Measurements from ENCODE around the gene VPS36. TPM values are rescaled to one million over a fixed set of nuclear protein-coding genes. Genes with fewer than 3 reads are reported as not detected.

Gene VPS36
- total and polyA plus RNA-seq, 2 of the 8 experiments (the other 6 are each of a cell fraction or from before 2014, with no cell fraction given), result 14.1 to 19.8 TPM

DNA sequence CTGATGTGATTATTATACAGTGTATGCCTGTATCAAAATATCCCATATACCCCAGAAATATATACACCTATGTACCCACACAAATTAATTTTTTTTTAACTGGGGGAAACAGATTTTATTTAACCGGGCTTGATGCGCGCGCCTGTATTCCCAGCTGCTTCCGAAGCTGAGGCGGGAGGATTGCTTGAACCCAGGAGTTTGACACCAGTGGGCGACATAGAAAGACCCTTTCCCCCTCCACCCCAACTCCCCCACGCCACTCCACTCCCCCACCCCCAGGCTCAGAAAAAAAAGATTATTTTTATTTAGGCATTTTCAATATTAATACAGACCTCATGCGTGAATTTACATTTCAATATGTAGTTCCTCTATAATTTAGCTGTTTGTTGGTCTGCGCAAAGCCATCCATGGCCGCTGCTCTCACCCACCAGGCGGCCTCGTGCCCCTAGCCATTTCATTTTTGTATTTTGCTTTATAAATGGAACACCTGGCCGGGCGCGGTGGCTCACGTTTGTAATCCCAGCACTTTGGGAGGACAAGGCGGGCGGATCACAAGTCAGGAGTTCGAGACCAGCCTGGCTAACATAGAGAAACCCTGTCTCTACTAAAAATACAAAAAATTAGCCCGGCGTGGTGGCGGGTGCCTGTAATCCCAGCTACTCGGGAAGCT, 836 bp upstream of the VPS36 start:
- H3K23ac ChIP-seq (ENCODE audit: insufficient read length), result no peak overlapping the region
- H3K4me2 ChIP-seq (ENCODE audit: insufficient read depth in 1 of 2, low read depth in 2 of 2, low read length in 2 of 2), result no peak overlapping the region
- peaks cover 0 to 30% of the 10 kb centered on the region in 2 experiments; a peak in 2 of 4 replicates for H3K79me2 ChIP-seq (ENCODE audit: control insufficient read depth in 1 of 2, insufficient read depth in 2 of 2, low read length in 2 of 2)
- H4K8ac ChIP-seq (ENCODE audit: extremely low read depth, insufficient read depth, low read length), result no peak overlapping the region
- peaks cover 7% of the 10 kb centered on the region for H3K79me1 ChIP-seq (ENCODE audit: low read depth, low read length)
- ChIA-PET CTCF (ENCODE audit: partially characterized antibody) (interaction anchor here (0.5 to 3.3 kb wide), 30 partner anchors 9 to 558 kb away, joined by 3 to 18 read pairs (median 4); partner anchors contain the start of gene NEK3), POLR2A (ENCODE audit: partially characterized antibody) (interaction anchor here (0.6 to 2.0 kb wide), 4 partner anchors 12 to 257 kb away, joined by 3 to 11 read pairs (median 6); partner anchors contain the start of gene SUGT1)
- H2BK12ac ChIP-seq (ENCODE audit: low read depth, low read length), result no peak overlapping the region
- no peak overlapping the region for H3K14ac ChIP-seq (ENCODE audit: insufficient read length)
- no peak overlapping the region for H3K56ac ChIP-seq (replicated peaks; ENCODE audit: insufficient read length, low read depth, low read length)
- H2BK20ac ChIP-seq (ENCODE audit: low read length), result no peak overlapping the region
- no peaks in the 10 kb centered on the region for H3K27me3 ChIP-seq (replicated peaks in 1 of 4; ENCODE audit: control insufficient read depth in 3 of 4, extremely low read depth in 1 of 4, insufficient read depth in 3 of 4, low read length in 3 of 4)
- peaks cover 0 to 6% of the 10 kb centered on the region in 2 experiments for H4K20me1 ChIP-seq (replicated peaks in 1 of 2; ENCODE audit: control insufficient read depth in 1 of 2, insufficient read depth in 2 of 2, low read length in 2 of 2)
- no peak overlapping the region for H3K9ac ChIP-seq (replicated peaks in 1 of 4; ENCODE audit: extremely low read depth in 1 of 4, low read depth in 3 of 4, low read length in 3 of 4)
- H2BK15ac ChIP-seq (ENCODE audit: low read length), result no peak overlapping the region
- peaks cover 9% of the 10 kb centered on the region for H3K23me2 ChIP-seq (ENCODE audit: low read depth, low read length)
- no peak overlapping the region for H2BK5ac ChIP-seq (ENCODE audit: low read depth, low read length)
- 92% methylated on average over 24 of the region's 24 CpGs; no CpG with 5 or more reads in 1 of the 2 experiments for WGBS, 2 experiments (ENCODE audit: extremely low coverage in 1 of 2, insufficient coverage in 1 of 2, insufficient read length in 1 of 2, insufficient replicate concordance in 2 of 2, low coverage in 1 of 2, low lambda C conversion rate in 2 of 2, missing lambda C conversion rate in 1 of 2)
- H3K27ac ChIP-seq (ENCODE audit: low read depth, low read length), result no peak overlapping the region
- no peak overlapping the region for H2BK120ac ChIP-seq (replicated peaks; ENCODE audit: low read depth, low read length)
- no peak overlapping the region for H3K4ac ChIP-seq (replicated peaks; ENCODE audit: insufficient read length, low read depth, low read length)
- peak overlapping the region in 1 of 4 experiments; percentile 92; a peak in 2 of 8 replicates for H3K4me3 ChIP-seq (ENCODE audit: extremely low read depth in 1 of 4, insufficient read depth in 2 of 4, low read depth in 3 of 4, low read length in 4 of 4)
- H4K5ac ChIP-seq (ENCODE audit: insufficient read length, low read depth, low read length), result no peak overlapping the region
- H4K91ac ChIP-seq (replicated peaks; ENCODE audit: insufficient read length, low read length), result no peak overlapping the region
- no peaks in the 10 kb centered on the region for H3K9me3 ChIP-seq (ENCODE audit: insufficient read depth in 2 of 2, low read depth in 1 of 2, low read length in 1 of 2)
- DNase-seq (ENCODE audit: low read depth in 1 of 2, low spot score in 2 of 2), result no peak
- no peak overlapping the region for H2AK5ac ChIP-seq (ENCODE audit: low read depth, low read length)
- H3K18ac ChIP-seq (ENCODE audit: extremely low read depth, low read length), result no peak overlapping the region
- H3K4me1 ChIP-seq (replicated peaks in 1 of 4; ENCODE audit: control insufficient read depth in 3 of 4, insufficient read depth in 4 of 4, low read length in 3 of 4), result peaks cover 2 to 6% (median 4%) of the 10 kb centered on the region in 4 experiments; a peak in 4 of 7 replicates
- H3K36me3 ChIP-seq (ENCODE audit: control insufficient read depth in 2 of 4, insufficient read depth in 4 of 4, low read length in 3 of 4), result peaks cover 0 to under 1% (median 0%) of the 10 kb centered on the region in 4 experiments; a peak in 1 of 8 replicates
- no peak overlapping the region for H2AFZ ChIP-seq (ENCODE audit: low read length)
- no peak for FAIRE-seq
- no peak for TF ChIP-seq GTF2F1 (IDR thresholded peaks at IDR 0.05; ENCODE audit: borderline replicate concordance, low read depth, low read length)

Data from H1 (cell line).